Ishikawa (cell line): Measurements from ENCODE around the gene ZNF592.

Experiments used
- CEBPB ChIP-seq: IDR thresholded peaks from 2 replicates; pipeline ENCODE4 v1.6.1; 2012
- CREB1 ChIP-seq: IDR thresholded peaks from 2 replicates; pipeline ENCODE4 v1.6.1; 2012; ENCODE audit warnings: low read depth
- EGR1 ChIP-seq: IDR thresholded peaks from 2 replicates; pipeline ENCODE4 v1.6.1; 2012
- EP300 ChIP-seq: IDR thresholded peaks from 2 replicates; pipeline ENCODE4 v1.6.1; 2012; ENCODE audit warnings: borderline replicate concordance
- FOXM1 ChIP-seq: IDR thresholded peaks from 2 replicates; pipeline ENCODE4 v1.6.1; 2012; ENCODE audit warnings: low read depth, borderline replicate concordance
- NFIC ChIP-seq: IDR thresholded peaks from 2 replicates; pipeline ENCODE4 v1.6.1; 2012
- RAD21 ChIP-seq: IDR thresholded peaks from 2 replicates; pipeline ENCODE4 v1.6.1; 2012; ENCODE audit warnings: low read depth
- REST ChIP-seq: IDR thresholded peaks from 2 replicates; pipeline ENCODE4 v1.6.1; 2012; ENCODE audit warnings: low read depth, mild to moderate bottlenecking
- TAF1 ChIP-seq: IDR thresholded peaks from 2 replicates; pipeline ENCODE4 v1.6.1; 2012; ENCODE audit warnings: low read depth, mild to moderate bottlenecking
- TCF12 ChIP-seq: IDR thresholded peaks from 2 replicates; pipeline ENCODE4 v1.6.1; 2012; ENCODE audit warnings: low read depth
- TEAD4 ChIP-seq: IDR thresholded peaks from 2 replicates; pipeline ENCODE4 v1.6.1; 2012
- USF1 ChIP-seq: IDR thresholded peaks from 2 replicates; pipeline ENCODE4 v1.6.1; 2012
- YY1 ChIP-seq: IDR thresholded peaks from 2 replicates; pipeline ENCODE4 v1.6.1; 2012; ENCODE audit warnings: low read depth
- ZBTB7A ChIP-seq: IDR thresholded peaks from 2 replicates; pipeline ENCODE4 v1.6.1; 2012; ENCODE audit warnings: low read depth
- TF ChIP-seq, protein P1 (sequence below): IDR thresholded peaks from 2 replicates; pipeline ENCODE4 v1.6.1; 2012

ZNF592 gene

GRCh38 chr15:84785053-84785452 is 36.7 kb downstream of the ZNF592 start:
- no peak for TF ChIP-seq TCF12
- no peak for TF ChIP-seq FOXM1
- no peak for TF ChIP-seq ZBTB7A
- TF ChIP-seq YY1, result no peak
- no peak for TF ChIP-seq EP300
- no peak for TF ChIP-seq RAD21
- TF ChIP-seq TEAD4, result no peak

DNA sequence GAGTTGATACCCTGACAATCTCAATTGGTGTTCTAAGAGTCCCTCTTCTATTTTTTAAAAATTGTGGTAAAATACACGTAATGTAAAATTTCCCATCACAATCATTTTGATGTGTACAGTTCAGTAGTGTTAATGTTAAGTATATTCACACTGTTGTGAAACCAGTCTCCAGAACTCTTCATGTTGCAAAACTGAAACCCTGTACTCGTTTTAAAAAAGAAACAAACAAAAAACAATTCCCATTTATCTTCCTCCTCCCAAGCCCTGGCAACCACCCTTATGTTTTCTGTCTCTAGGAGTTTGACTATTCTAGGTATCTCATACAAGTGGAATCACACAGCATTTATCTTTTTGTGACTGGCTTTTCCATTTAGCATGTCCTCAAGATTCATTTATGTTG is 40.1 kb downstream of the ZNF592 start:
- no peak for TF ChIP-seq NFIC
- TF ChIP-seq RAD21, result no peak
- no peak for TF ChIP-seq USF1
- TF ChIP-seq YY1, result no peak
- no peak for TF ChIP-seq EP300
- no peak for TF ChIP-seq CEBPB
- TF ChIP-seq FOXM1, result no peak
- TF ChIP-seq ZBTB7A, result no peak
- TF ChIP-seq REST, result no peak

DNA sequence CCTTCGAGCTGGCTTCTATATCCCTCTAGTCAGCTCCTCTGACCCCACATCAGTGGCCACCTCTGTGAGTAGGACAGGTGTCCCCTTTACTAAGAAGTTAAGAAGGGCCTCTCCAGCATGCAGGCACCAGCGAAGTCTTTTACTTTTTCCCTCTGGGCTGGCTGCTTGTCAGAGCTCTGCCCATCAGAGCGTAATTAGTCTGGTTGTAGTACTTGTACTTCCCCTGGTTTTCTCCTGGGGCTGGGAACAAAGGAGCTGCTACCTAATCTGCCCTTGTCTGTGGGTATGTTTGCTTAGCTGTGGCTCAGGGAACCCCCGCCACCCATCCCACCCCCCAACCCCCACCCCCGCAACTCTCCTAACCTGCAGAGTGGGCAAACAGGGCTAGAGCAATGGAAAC is 41.4 kb downstream of the ZNF592 start:
- no peak for TF ChIP-seq TCF12
- no peak for TF ChIP-seq USF1
- no peak for TF ChIP-seq TEAD4
- TF ChIP-seq RAD21, result no peak
- TF ChIP-seq FOXM1, result no peak
- no peak for TF ChIP-seq EP300
- no peak for TF ChIP-seq TAF1
- TF ChIP-seq EGR1, result no peak
- no peak for TF ChIP-seq NFIC

- no peak for TF ChIP-seq NFIC
- TF ChIP-seq USF1, result no peak
- no peak for TF ChIP-seq TCF12
- TF ChIP-seq ZBTB7A, result no peak
- TF ChIP-seq EP300, result no peak
- TF ChIP-seq REST, result no peak
- no peak for TF ChIP-seq YY1
- TF ChIP-seq CEBPB, result no peak
- TF ChIP-seq, protein P1, sequence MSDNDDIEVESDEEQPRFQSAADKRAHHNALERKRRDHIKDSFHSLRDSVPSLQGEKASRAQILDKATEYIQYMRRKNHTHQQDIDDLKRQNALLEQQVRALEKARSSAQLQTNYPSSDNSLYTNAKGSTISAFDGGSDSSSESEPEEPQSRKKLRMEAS, result no peak
- TF ChIP-seq FOXM1, result no peak
- no peak for TF ChIP-seq RAD21
- no peak for TF ChIP-seq EGR1
- no peak for TF ChIP-seq TAF1
- no peak for TF ChIP-seq CREB1
- TF ChIP-seq TEAD4, result no peak
Observed at GRCh38 chr15:84790676-84791075, 42.3 kb downstream of the ZNF592 start.

GRCh38 chr15:84791763-84792162 is 43.4 kb downstream of the ZNF592 start:
- TF ChIP-seq USF1 (no peak), FOXM1 (no peak)
- TF ChIP-seq, protein P1, result no peak

DNA sequence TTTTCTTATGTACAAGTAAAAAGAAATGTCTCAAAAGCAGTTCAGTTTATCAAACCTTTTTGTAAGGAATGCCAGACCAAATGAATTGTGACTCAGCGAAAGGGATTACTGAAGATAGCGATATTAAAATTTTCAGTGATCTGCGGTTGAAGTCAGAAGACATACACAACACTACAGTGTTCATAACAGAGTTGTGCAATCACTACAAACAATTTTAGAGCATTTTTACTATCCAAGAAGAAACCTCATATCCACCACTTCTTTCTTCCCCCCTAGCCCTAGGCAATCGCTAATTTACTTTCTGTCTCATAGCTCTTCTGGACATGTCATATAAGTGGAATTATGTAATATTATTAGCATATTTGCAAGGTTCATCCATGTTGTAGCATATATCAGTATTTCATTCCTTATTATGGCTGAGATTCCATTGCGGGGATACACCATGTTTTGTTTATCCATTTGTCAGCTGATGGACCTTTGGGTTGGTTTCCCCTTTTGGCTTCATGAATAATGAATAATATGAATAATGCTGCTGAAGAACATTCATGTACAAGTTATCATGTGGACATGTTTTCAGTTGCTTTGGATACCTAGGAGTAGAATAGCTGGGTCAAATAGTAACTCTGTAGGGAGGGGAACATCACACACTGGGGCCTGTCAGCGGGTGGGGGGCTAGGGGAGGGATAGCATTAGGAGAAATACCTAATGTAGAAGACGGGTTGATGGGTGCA is 45.2 kb downstream of the ZNF592 start:
- TF ChIP-seq TAF1, result no peak
- TF ChIP-seq TCF12, result no peak
- no peak for TF ChIP-seq TEAD4
- no peak for TF ChIP-seq FOXM1
- no peak for TF ChIP-seq RAD21
- TF ChIP-seq USF1, result no peak
- TF ChIP-seq EGR1, result no peak
- TF ChIP-seq REST, result no peak
- no peak for TF ChIP-seq EP300
